GM20000 (cell line): Measurements from ENCODE around the gene BCL11A.

Experiments
- DNase-seq: peaks from one replicate; pipeline ENCODE4 v3.0.0; 2012; ENCODE audit warnings: low spot score
- TF ChIP-seq, protein P1 (sequence below): IDR thresholded peaks from 2 replicates; pipeline ENCODE4 v1.5.1; 2012; ENCODE audit warnings: mild to moderate bottlenecking, control low read depth; ENCODE audit errors: extremely low read depth, missing control alignments

Gene BCL11A

GRCh38 chr2:60529785-60530627, 23.4 kb downstream of the BCL11A start:
- DNase-seq, result no peak
- TF ChIP-seq, protein P1, sequence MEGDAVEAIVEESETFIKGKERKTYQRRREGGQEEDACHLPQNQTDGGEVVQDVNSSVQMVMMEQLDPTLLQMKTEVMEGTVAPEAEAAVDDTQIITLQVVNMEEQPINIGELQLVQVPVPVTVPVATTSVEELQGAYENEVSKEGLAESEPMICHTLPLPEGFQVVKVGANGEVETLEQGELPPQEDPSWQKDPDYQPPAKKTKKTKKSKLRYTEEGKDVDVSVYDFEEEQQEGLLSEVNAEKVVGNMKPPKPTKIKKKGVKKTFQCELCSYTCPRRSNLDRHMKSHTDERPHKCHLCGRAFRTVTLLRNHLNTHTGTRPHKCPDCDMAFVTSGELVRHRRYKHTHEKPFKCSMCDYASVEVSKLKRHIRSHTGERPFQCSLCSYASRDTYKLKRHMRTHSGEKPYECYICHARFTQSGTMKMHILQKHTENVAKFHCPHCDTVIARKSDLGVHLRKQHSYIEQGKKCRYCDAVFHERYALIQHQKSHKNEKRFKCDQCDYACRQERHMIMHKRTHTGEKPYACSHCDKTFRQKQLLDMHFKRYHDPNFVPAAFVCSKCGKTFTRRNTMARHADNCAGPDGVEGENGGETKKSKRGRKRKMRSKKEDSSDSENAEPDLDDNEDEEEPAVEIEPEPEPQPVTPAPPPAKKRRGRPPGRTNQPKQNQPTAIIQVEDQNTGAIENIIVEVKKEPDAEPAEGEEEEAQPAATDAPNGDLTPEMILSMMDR, result no peak

DNA sequence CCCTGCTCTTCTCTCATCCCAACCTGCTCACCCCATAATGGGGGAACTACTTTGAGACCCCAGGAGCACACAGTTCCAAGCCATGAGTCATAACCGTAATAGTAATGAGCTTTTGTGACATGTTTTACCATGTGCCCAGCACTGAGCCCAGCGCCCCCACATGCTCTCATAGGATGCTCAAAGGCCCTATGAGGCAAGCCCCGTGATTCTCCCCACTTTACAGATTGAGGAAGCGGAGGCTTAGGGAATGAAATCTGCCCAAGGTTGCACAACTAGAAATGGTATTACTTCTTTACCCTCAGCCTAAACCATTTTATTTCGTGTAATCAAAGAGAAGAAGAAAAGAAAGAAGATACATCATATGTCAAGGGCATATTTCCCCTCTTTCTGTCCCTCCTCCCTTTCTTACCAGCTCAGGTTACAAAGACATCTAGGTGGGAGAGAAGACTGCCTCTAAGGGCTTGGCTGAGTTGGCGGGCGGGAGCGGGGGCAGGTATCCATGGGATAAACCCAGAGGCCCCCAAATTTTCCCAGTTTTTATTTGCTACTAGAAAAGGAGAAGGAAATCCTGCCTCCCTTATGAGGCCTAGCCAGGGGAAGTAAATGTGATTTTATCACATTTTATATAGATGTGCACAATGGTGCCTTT, 24.2 kb downstream of the BCL11A start:
- TF ChIP-seq, protein P1, result no peak
- DNase-seq, result no peak

DNA sequence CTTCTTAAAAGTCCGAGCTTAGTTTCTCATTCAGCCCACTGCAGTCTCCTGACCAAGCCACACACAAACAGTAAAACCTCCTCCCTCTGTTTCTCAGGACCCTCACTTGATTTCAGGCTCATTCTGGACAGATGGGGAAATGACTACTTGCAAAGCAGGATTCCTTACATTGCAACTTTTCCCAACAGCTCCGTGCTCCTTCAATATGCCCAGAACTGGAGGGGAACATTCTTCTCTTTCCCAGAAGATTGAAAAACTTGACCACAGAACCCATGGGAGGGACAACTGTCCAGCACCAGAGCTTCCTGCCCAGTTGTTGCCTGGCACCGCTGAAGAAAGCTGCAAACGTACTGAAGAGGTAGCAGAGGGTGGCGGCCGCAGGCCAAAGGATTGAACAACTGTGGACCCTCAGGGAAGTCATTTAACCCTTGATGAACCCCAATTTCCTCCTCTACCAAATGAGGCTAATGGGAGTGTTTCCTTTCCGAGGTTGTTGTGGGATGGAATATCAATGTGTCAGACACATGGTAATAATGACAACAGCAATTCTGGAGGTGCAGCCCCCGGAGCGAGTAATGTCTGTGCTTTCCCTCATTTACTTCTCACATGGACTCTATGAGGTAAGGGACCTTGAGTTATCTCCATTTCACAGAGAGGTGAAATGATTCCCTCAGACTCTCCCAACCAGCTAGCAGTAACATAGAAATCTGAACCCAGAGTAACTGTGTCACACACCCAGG, 25.0 kb downstream of the BCL11A start:
- TF ChIP-seq, protein P1, result no peak
- no peak for DNase-seq

DNA sequence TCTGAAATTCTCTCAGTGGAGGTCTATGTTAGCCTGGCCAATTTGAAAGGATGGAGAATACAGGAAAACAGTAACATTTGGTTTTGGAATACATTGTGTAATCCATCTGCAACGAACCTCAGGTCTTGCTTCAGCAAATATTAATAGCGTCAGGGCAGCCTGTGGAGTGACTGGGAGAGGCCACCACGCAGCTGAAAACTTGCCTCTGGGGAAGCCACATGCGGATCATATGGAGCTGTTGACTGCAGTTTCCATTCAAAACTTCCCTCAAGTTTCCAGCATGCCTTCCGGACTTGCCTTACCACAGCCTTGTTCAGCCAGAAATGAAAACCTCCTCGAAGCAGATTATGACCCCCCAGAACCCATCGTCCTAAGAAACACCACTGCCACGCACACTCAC, 25.7 kb downstream of the BCL11A start:
- TF ChIP-seq, protein P1, result no peak
- no peak for DNase-seq

GRCh38 chr2:60526623-60527022, 26.8 kb downstream of the BCL11A start:
- no peak for DNase-seq
- TF ChIP-seq, protein P1, result no peak

- no peak for DNase-seq
- TF ChIP-seq, protein P1, result no peak
Observed at GRCh38 chr2:60525899-60526298, 27.6 kb downstream of the BCL11A start.

GRCh38 chr2:60524874-60525273, 28.6 kb downstream of the BCL11A start:
- DNase-seq, result no peak
- TF ChIP-seq, protein P1, result no peak
